Thoracic aorta (tissue), 2 donors: Measurements from ENCODE around the gene ATP2A2. TPM values are rescaled to one million over a fixed set of nuclear protein-coding genes. Genes with fewer than 3 reads are reported as not detected.
A peak's percentile ranks its signal among the peaks of the same experiment; 100 is the strongest.

Experiments
- ATAC-seq: fragments of 150-250 bp; one replicate; pipeline ENCODE4 v1.8.0; 2017; ENCODE audit warnings: low read depth; ENCODE audit not compliant: insufficient number of reproducible peaks, low FRiP score
- DNase-seq: peaks from one replicate; pipeline ENCODE4 v3.0.0-alpha.2; 2020; ENCODE audit warnings: low spot score
- H3K27ac ChIP-seq, 2 donors: fragments of 200-600 bp; sonication (generic); 1 replicate in 1 of 2; 2 replicates in 1 of 2; pipeline ENCODE4 v1.5.1; 2016; ENCODE audit warnings: mild to moderate bottlenecking in 2 of 2, moderate library complexity in 2 of 2
- H3K27me3 ChIP-seq: fragments of 200-600 bp; sonication (generic); replicated peaks from 2 replicates; pipeline ENCODE4 v1.6.0; 2016; ENCODE audit warnings: mild to moderate bottlenecking; ENCODE audit not compliant: insufficient read depth
- H3K36me3 ChIP-seq: fragments of 200-600 bp; sonication (generic); one replicate; pipeline ENCODE4 v1.5.1; 2016
- H3K4me1 ChIP-seq, 2 donors: fragments of 200-600 bp; sonication (generic); 1 replicate in 1 of 2; 2 replicates in 1 of 2; pipeline versions ENCODE4 v1.5.1 to v1.6.0; 2016; ENCODE audit warnings: low read depth in 2 of 2, mild to moderate bottlenecking in 1 of 2; ENCODE audit not compliant: control insufficient read depth in 1 of 2
- H3K4me3 ChIP-seq: fragments of 200-600 bp; sonication (generic); 2 replicates; pipeline ENCODE4 v1.5.1; 2016; ENCODE audit warnings: mild to moderate bottlenecking
- H3K9me3 ChIP-seq: fragments of 200-600 bp; sonication (generic); 2 replicates; pipeline ENCODE4 v1.5.1; 2016
- total RNA-seq, 2 donors: library from RNA; depleted of rRNA; stranded (reverse); fragments of >200 nt; gene quantifications; one replicate each; pipeline versions ENCODE4 v1.1.0 to v1.2.3, GENCODE V29; 2016
- TF ChIP-seq, protein P1 (sequence below): fragments of 200-600 bp; sonication (generic); IDR thresholded peaks from one replicate; pipeline ENCODE4 v1.5.1; 2019; ENCODE audit warnings: antibody characterized with exemption

ATP2A2 gene
- total RNA-seq, 2 donors from 2014 or later, result 226 to 290 TPM

DNA sequence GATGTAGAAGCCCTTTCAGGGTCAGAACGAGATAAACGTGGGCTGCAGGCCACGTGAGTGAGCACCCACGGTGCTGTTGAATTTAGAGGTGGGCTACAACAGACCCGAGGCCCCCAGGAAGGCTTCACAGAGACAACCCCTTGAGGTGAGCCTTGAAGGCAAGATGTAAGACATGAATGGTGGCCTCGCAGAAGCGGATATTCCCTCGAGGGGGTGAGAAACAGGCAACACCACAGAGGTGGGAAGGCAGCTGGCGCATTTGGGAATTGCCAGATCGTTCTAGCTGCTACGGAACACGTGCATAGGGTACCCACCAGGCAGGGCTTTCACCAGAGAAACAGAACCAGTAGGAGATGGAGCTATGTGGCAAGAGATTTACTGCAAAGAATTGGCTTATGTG is 22.6 kb upstream of the ATP2A2 start:
- no peak overlapping the region for H3K27ac ChIP-seq
- no peaks in the 10 kb centered on the region for H3K36me3 ChIP-seq
- TF ChIP-seq, protein P1, sequence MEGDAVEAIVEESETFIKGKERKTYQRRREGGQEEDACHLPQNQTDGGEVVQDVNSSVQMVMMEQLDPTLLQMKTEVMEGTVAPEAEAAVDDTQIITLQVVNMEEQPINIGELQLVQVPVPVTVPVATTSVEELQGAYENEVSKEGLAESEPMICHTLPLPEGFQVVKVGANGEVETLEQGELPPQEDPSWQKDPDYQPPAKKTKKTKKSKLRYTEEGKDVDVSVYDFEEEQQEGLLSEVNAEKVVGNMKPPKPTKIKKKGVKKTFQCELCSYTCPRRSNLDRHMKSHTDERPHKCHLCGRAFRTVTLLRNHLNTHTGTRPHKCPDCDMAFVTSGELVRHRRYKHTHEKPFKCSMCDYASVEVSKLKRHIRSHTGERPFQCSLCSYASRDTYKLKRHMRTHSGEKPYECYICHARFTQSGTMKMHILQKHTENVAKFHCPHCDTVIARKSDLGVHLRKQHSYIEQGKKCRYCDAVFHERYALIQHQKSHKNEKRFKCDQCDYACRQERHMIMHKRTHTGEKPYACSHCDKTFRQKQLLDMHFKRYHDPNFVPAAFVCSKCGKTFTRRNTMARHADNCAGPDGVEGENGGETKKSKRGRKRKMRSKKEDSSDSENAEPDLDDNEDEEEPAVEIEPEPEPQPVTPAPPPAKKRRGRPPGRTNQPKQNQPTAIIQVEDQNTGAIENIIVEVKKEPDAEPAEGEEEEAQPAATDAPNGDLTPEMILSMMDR, result no peak
- no peak overlapping the region for H3K4me3 ChIP-seq
- no peaks in the 10 kb centered on the region for H3K9me3 ChIP-seq
- no peaks in the 10 kb centered on the region for H3K27me3 ChIP-seq
- H3K4me1 ChIP-seq, result peaks cover 9 to 23% of the 10 kb centered on the region in 2 donors
- DNase-seq (no peak), ATAC-seq (no peak)

DNA sequence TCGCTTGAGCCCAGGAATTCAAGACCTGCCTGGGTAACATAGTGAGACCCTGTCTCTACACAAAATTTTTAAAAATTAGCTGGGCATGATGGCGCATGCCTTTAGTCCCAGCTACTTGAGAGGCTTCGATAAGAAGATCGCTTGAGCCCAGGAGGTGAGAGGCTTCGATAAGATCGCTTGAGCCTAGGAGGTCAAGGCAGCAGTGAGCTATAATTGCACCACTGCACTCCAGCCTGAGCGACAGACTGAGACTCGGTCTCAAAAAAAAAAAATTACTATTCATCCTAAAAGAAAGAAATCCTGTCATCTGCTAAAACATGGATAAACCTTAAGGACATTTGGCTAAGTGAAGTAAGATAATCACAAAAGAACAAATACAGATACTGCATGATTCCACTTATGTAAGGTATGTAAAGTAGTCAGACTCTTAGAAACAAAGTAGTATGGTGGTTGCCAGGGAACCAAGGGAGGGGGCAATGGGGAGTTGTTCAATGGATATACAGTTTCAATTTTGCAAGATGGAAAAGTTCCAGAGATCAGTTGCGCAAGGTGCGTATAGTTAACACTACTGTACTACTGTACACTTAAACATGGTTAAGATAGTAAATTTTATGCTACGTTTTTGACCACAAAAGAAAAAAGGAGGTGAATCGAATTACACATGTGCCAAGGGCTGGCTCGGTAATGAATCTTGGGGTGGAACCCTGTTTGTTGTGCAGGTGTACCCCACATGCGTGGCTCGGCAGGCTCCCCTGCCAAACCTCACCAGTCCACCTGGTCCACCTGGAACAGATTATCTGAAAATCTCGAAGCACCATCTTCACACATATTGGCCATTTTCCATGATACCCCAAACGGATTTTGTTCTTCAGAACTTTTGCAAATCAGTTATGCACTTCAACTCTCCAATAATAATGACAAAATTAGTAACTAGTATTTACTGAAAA is 18.3 kb upstream of the ATP2A2 start:
- DNase-seq (no peak), ATAC-seq (no peak)

DNA sequence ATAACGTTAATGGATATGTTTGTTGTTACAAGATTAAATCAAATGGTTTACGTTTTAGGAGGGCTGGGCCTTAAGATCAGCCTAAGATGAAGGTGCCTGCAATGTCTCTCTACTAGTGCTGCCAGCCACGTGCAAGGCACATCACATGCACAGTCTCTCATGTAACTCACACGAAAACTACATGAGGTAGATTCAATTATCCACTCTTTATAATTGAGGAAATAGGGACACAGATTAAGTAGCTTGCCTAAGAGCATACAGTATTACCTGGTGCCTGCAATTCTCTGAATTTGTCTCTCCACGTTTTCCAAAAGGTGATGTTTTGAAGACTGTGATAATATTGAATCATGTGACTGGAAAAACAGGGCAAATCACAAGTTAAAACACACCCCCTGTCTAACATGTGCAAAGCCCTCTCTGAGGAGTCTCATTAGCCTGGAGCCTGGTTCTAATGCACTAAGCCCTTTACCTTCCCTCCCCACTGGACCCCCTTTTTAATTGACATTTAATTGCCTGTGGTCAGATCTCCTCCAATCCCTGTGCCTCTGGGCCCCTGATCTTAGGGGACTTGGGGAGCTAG is 14.6 kb upstream of the ATP2A2 start:
- peak overlapping the region; percentile 43 to 45 for H3K27ac ChIP-seq
- no peaks in the 10 kb centered on the region for H3K27me3 ChIP-seq
- ATAC-seq, result no peak
- H3K36me3 ChIP-seq, result no peaks in the 10 kb centered on the region
- TF ChIP-seq, protein P1, result no peak
- no peak for DNase-seq
- no peaks in the 10 kb centered on the region for H3K9me3 ChIP-seq
- peaks cover 31 to 52% of the 10 kb centered on the region in 2 donors for H3K4me1 ChIP-seq
- peak overlapping the region; percentile 27 for H3K4me3 ChIP-seq

More for the DNA sequence above, 18.3 kb upstream of the ATP2A2 start:
- Histone ChIP-seq H3K4me1 (peaks cover 5 to 17% of the 10 kb centered on the region in 2 donors), H3K27ac (no peak overlapping the region), H3K27me3 (no peaks in the 10 kb centered on the region), H3K9me3 (no peaks in the 10 kb centered on the region), H3K4me3 (no peak overlapping the region), H3K36me3 (no peaks in the 10 kb centered on the region)
- TF ChIP-seq, protein P1, result no peak

DNA sequence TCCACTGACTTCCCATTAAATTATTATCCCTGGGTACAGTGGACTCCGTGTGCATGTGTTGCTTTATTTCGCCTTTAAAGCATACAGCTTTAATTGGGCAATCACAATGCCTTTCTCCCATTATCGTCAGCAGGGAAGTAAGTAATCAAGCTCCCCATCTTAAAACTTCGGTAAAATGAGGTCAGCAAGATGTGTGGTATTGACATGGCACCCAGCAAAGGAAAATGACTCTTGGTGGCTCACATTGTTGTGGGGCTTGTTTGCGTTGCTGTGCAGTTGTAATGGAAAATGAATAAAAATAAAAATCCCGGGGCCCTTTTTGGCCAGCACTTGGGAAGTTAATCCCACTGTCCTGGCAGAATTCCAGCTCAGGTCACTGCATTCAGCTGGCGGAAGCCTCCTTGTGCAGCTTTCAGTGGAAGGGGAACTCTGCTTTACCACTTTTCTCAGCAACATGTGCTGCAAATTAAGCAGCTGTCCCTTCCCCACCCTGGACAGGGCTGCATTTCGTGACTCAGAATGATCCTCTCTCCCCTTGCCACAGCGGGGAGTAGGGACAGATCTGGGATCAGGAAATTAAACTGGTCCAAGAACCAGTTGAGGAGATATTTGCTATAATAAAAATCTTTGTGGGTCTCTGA is 13.9 kb upstream of the ATP2A2 start:
- H3K36me3 ChIP-seq, result no peaks in the 10 kb centered on the region
- H3K4me3 ChIP-seq, result peak overlapping the region; percentile 27
- no peaks in the 10 kb centered on the region for H3K27me3 ChIP-seq
- H3K9me3 ChIP-seq, result no peaks in the 10 kb centered on the region
- peaks cover 36 to 58% of the 10 kb centered on the region in 2 donors for H3K4me1 ChIP-seq
- DNase-seq (no peak), ATAC-seq (peak; percentile 22)
- H3K27ac ChIP-seq, result peak overlapping the region; percentile 43 to 45
- TF ChIP-seq, protein P1, result no peak

DNA sequence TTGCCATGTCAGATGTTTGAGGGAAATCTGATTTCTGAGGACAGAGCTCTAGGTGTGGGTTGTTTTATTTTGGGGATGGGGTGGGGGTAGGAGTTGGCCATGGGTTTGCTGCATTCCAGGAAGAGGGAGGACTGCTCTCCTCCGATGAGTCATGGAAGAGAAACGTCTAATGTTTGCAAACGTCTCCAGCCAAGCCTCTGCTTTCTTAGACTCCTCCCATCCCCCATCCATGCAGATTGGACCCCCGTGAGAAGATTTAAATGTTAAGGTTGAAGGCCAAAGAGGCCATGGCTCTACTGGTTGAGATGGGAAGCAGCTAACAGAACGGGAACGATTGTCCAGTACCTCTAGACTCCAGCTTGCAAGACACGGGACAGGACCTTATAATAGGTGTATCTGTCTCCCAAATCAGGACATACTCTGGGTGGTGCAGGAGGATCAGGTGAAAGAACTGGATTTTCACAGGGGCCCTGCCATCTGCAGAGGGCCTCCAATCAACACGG is 11.4 kb upstream of the ATP2A2 start:
- Histone ChIP-seq H3K27ac (peak overlapping the region; percentile 86 to 90), H3K9me3 (no peaks in the 10 kb centered on the region), H3K36me3 (no peaks in the 10 kb centered on the region), H3K4me3 (no peak overlapping the region), H3K4me1 (peaks cover 36 to 71% of the 10 kb centered on the region in 2 donors), H3K27me3 (no peaks in the 10 kb centered on the region)
- ATAC-seq, result peak; percentile 76
- TF ChIP-seq, protein P1, result no peak
- DNase-seq, result no peak
